ENCODE data around the gene GALNT2. TPM values are rescaled to one million over a fixed set of nuclear protein-coding genes. Genes with fewer than 3 reads are reported as not detected.

GALNT2 gene
- total and polyA plus RNA-seq, 10 donors: 7.9 to 44.8 (median 36.9) TPM

DNA sequence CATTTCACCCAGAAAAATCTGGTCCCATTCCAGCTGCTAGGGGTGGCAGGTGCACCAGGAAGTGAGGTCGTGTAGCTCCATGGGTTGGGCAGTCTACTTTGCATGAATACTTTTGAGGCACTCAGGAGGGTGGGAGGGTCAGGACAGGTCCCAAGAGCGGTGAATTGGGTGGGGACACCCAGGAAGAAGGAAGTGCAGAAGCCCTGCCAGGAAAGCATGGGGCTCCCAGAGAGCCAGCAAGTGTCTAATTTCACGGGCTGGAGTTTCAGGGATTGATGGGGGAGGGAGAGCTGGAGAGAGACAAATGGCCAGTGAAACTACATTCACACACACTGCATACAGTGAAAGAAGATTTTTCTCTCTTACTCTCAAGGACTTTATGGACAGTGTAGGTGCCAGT is 137.8 kb downstream of the GALNT2 start:
- no peak for DNase-seq
- WGBS, 5 donors: 61 to 81% (median 68%) methylated on average over 3 of the region's 3 CpGs
- no peak overlapping the region for H3K4me3 ChIP-seq
- H3K4me1 ChIP-seq: peaks cover 0 to 26% (median 16%) of the 10 kb centered on the region in 6 donors
- no peaks in the 10 kb centered on the region for H3K9me3 ChIP-seq
- H3K27me3 ChIP-seq (replicated peaks in 1 of 7): no peaks in the 10 kb centered on the region
- H3K36me3 ChIP-seq: peaks cover 0 to 51% (median 10%) of the 10 kb centered on the region in 6 donors
- intact Hi-C loops (cut with DNase I; ENCODE audit: low total_unique reads): no loop called here
- TF ChIP-seq POLR2A (IDR thresholded peaks at IDR 0.05): no peak
- TF ChIP-seq, protein P1, sequence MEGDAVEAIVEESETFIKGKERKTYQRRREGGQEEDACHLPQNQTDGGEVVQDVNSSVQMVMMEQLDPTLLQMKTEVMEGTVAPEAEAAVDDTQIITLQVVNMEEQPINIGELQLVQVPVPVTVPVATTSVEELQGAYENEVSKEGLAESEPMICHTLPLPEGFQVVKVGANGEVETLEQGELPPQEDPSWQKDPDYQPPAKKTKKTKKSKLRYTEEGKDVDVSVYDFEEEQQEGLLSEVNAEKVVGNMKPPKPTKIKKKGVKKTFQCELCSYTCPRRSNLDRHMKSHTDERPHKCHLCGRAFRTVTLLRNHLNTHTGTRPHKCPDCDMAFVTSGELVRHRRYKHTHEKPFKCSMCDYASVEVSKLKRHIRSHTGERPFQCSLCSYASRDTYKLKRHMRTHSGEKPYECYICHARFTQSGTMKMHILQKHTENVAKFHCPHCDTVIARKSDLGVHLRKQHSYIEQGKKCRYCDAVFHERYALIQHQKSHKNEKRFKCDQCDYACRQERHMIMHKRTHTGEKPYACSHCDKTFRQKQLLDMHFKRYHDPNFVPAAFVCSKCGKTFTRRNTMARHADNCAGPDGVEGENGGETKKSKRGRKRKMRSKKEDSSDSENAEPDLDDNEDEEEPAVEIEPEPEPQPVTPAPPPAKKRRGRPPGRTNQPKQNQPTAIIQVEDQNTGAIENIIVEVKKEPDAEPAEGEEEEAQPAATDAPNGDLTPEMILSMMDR (IDR thresholded peaks at IDR 0.05 in 8 of 11, conservative IDR thresholded peaks at IDR 0.05 in 3 of 11): no peak
- TF ChIP-seq POLR2AphosphoS5 (IDR thresholded peaks at IDR 0.05): no peak
- H3K27ac ChIP-seq: no peak overlapping the region

DNA sequence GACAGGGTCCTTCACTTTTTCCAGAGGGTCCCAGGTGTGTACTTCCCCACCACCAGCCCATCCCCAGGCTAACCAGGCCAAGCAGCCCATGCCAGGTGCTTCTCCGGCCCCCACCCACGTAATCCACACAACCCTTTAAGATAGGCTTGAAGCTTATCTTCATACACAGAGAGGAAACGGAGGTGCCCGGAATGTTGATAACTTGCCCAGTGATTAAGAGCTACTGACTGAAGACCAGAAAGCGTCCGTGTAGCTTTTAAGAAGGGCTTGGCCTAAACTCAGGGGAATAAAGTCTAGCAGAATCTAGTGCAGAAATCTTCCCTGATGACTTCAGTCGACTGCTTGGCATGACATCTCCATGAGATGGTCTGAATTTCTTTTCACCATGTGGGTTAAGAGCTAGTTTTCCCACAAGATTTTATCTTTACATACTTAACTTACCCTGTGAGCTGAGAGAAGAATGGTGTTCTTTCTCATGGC is 138.7 kb downstream of the GALNT2 start:
- peaks cover 0 to 36% (median 21%) of the 10 kb centered on the region in 6 donors for H3K4me1 ChIP-seq
- H3K27ac ChIP-seq: no peak overlapping the region
- intact Hi-C loops (cut with DNase I; ENCODE audit: low total_unique reads): no loop called here
- no peak overlapping the region for H3K4me3 ChIP-seq
- TF ChIP-seq POLR2A (IDR thresholded peaks at IDR 0.05) (no peak), POLR2AphosphoS5 (IDR thresholded peaks at IDR 0.05) (no peak)
- TF ChIP-seq, protein P1 (IDR thresholded peaks at IDR 0.05 in 8 of 11, conservative IDR thresholded peaks at IDR 0.05 in 3 of 11): no peak
- peaks cover 0 to 46% (median 10%) of the 10 kb centered on the region in 6 donors for H3K36me3 ChIP-seq
- 66 to 92% (median 73%) methylated on average over 7 of the region's 7 CpGs for WGBS, 5 donors
- no peaks in the 10 kb centered on the region for H3K9me3 ChIP-seq
- DNase-seq: no peak
- H3K27me3 ChIP-seq (replicated peaks in 1 of 7): no peaks in the 10 kb centered on the region

DNA sequence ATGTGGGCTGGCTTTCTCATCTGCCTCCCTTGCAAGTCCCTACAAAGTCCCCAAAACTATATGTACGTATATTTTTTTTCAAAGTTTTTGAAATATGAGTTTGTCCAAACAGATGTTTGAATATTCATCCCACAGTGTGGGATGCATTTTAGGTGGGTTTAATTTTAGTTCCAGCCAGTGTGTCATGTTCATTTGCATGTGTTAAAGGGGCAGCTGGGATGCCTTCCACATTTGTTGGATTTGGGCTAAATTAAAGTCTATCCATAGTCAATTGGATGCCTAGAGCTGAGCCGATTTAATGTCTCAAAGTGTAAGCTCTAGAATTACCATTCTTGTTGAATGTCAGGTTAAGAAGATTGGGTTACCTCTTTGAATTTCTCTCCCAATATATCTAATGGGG is 139.2 kb downstream of the GALNT2 start:
- DNase-seq: no peak
- Histone ChIP-seq H3K27ac (no peak overlapping the region), H3K4me1 (peaks cover 0 to 40% (median 22%) of the 10 kb centered on the region in 6 donors), H3K36me3 (peaks cover 0 to 42% (median 10%) of the 10 kb centered on the region in 6 donors), H3K27me3 (replicated peaks in 1 of 7) (no peaks in the 10 kb centered on the region), H3K4me3 (no peak overlapping the region), H3K9me3 (no peaks in the 10 kb centered on the region)
- 92 to 100% (median 98%) methylated on average over 2 of the region's 2 CpGs for WGBS, 5 donors
- intact Hi-C loops (cut with DNase I; ENCODE audit: low total_unique reads): no loop called here
- TF ChIP-seq, protein P1 (IDR thresholded peaks at IDR 0.05 in 8 of 11, conservative IDR thresholded peaks at IDR 0.05 in 3 of 11): no peak
- TF ChIP-seq POLR2AphosphoS5 (IDR thresholded peaks at IDR 0.05) (no peak), POLR2A (IDR thresholded peaks at IDR 0.05) (no peak)

DNA sequence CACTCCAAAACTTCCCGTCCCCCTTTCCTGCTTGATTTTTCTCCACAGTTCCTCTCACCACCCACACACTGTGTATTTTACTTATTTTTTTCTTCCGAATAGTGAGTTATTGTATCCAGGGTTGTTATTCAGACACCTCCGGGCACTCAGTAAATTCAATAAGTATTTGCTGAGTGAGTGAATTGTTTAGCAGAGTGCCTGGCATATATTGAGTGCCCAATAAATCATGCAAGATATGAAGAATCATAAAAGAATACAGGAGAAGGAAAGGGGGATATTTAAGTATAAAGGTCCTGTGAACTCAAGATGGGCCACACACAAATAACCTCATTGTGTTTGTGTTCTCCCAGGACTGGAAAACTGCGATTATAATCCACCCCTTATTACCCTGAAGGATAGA is 139.9 kb downstream of the GALNT2 start:
- 73 to 97% (median 96%) methylated on average over 4 of the region's 4 CpGs for WGBS, 5 donors
- H3K4me1 ChIP-seq: peaks cover 2 to 48% (median 28%) of the 10 kb centered on the region in 6 donors
- no peaks in the 10 kb centered on the region for H3K9me3 ChIP-seq
- no peak overlapping the region for H3K4me3 ChIP-seq
- H3K27ac ChIP-seq: no peak overlapping the region
- H3K36me3 ChIP-seq: peaks cover 0 to 40% (median 10%) of the 10 kb centered on the region in 6 donors
- TF ChIP-seq, protein P1 (IDR thresholded peaks at IDR 0.05 in 8 of 11, conservative IDR thresholded peaks at IDR 0.05 in 3 of 11): no peak
- TF ChIP-seq POLR2A (IDR thresholded peaks at IDR 0.05) (no peak), POLR2AphosphoS5 (IDR thresholded peaks at IDR 0.05) (no peak)
- DNase-seq: no peak
- no peaks in the 10 kb centered on the region for H3K27me3 ChIP-seq (replicated peaks in 1 of 7)
- intact Hi-C loops (cut with DNase I; ENCODE audit: low total_unique reads): no loop called here

All from spleen (tissue), 11 donors.